GM12865 (cell line): ENCODE data around the gene MMP26.
"Not testable (repeated sequence)": the region's sequence is repeated elsewhere in the genome, so short reads cannot be mapped to it uniquely, and the experiment has no call there.

Source experiments
- DNase-seq: peaks from one replicate; pipeline ENCODE4 v3.0.0; 2010; ENCODE audit warnings: low read depth
- H3K4me3 ChIP-seq: 2 replicates; pipeline ENCODE4 v1.5.1; 2011; ENCODE audit warnings: mild to moderate bottlenecking, low read depth, low read length, control low read depth
- TF ChIP-seq, protein P1 (sequence below): IDR thresholded peaks from 2 replicates; pipeline ENCODE4 v1.5.1; 2011; ENCODE audit warnings: low read length, control low read depth, low read depth, inconsistent platforms; ENCODE audit not compliant: insufficient read depth; ENCODE audit errors: missing control alignments

MMP26 gene

DNA sequence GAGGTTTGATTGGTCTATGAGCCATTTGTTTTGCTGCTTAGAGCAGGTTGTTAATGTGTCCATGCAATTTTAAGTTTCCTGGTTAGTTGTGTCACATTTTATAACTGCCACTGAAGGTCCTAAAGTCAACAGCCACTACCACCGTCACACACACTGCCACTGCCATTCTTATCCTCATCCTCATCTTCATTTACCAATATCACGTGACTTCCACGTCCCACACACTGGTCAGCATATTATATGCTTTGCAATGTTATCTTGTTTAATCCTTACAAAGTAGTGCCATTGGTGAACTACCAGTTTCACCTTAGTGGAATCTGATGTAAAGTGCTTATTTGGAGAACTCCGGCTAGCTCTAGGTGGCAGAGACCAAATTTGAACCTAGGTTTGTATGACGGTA is 9.7 kb downstream of the MMP26 start:
- TF ChIP-seq, protein P1, sequence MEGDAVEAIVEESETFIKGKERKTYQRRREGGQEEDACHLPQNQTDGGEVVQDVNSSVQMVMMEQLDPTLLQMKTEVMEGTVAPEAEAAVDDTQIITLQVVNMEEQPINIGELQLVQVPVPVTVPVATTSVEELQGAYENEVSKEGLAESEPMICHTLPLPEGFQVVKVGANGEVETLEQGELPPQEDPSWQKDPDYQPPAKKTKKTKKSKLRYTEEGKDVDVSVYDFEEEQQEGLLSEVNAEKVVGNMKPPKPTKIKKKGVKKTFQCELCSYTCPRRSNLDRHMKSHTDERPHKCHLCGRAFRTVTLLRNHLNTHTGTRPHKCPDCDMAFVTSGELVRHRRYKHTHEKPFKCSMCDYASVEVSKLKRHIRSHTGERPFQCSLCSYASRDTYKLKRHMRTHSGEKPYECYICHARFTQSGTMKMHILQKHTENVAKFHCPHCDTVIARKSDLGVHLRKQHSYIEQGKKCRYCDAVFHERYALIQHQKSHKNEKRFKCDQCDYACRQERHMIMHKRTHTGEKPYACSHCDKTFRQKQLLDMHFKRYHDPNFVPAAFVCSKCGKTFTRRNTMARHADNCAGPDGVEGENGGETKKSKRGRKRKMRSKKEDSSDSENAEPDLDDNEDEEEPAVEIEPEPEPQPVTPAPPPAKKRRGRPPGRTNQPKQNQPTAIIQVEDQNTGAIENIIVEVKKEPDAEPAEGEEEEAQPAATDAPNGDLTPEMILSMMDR = no peak
- DNase-seq = no peak
- no peak overlapping the region for H3K4me3 ChIP-seq

GRCh38 chr11:4722616-4723534 is 18.3 kb downstream of the MMP26 start:
- not testable (repeated sequence) for H3K4me3 ChIP-seq, DNase-seq

GRCh38 chr11:4727171-4727570 is 22.6 kb downstream of the MMP26 start:
- no peak overlapping the region for H3K4me3 ChIP-seq
- TF ChIP-seq, protein P1 = no peak
- no peak for DNase-seq

DNA sequence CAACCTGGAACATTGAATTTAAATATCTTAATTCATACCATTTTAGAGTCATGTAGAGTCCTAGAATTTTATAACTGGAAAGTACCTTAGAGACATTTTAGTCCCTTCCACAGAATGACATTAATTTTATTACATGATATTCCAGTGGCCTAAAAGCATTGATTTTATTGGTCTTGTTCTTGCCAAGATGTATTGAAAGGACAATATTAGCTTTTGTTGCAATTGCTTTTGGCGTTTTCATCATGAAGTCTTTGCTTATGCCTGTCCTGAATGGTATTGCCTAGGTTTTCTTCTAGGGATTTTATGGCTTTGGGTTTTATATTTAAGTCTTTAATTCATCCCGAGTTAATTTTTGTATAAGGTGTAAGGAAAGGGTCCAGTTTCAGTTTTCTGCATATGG is 36.2 kb downstream of the MMP26 start:
- H3K4me3 ChIP-seq = no peak overlapping the region
- TF ChIP-seq, protein P1 = no peak
- no peak for DNase-seq

GRCh38 chr11:4748438-4748837 is 43.9 kb downstream of the MMP26 start:
- TF ChIP-seq, protein P1 = no peak
- H3K4me3 ChIP-seq = no peak overlapping the region
- DNase-seq = no peak

- TF ChIP-seq, protein P1 = no peak
- DNase-seq = no peak
- H3K4me3 ChIP-seq = no peak overlapping the region
Observed at GRCh38 chr11:4751201-4751600, 46.6 kb downstream of the MMP26 start.
